ENCODE results near the gene MDM2.

Gene MDM2

DNA sequence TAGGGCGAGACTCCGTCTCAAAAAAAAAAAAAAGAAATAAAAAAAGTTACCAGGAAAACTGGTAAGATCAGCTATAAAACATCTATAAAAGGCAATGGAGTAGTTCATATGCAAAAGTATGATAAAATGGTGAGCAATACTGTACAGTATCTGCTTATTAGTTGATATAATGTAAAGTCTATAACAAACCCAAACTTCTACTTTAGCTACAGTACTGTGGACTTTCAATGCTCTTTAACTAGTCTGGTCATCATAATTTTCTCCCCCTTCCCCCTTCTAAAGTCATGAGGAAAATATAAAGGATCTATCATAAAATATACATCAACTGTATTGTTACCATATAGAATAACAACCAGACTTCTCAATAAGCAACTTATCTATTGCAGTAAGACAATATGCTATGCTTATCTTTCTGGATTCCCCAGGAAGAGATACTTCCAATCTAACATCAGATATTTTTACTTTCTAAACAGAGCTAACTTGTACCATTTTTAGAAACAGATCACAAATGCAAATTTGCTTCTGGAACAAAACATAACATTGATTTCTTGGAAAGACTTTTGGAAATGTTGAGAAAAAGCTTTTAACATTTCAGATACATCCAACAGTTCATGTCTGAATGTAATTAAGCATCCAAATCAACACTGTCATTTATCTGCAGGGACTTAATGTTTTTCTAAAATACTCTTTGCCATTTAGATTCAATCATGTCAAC is 43.8 kb downstream of the MDM2 start:
- no peak for DNase-seq (ENCODE audit: low read depth in 3 of 3)

DNA sequence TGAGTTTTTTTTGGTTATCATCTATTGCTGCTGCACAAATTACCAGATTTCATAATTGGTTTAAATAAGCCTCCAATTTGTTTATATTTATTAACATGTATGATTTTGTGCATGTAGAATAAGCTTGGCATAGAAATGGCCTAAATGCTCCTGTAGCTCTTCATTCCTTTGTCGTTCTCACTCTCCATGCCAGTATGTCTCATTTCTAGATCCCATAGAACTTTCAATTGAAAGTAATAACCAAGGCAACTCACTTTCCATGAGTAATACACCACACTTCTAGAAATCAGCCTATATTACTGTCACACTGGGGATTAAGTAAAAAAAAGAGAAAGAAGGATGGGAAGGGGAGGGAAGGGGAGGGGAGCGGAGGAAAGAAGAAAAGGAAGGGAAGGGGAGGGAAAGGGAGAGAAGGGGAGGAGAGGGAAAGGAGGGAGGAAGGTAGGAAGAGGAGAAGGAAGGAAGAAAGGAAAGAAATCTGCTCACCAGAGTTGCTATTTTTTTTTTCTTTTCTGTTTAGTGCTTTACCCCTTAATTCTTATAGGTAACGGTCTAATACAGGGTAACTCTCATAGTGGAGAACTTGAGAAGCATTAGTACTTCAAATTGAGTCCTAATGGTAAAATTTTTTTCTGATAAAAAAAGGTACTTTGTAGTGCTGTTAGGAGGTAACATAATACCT is 45.6 kb downstream of the MDM2 start:
- DNase-seq (ENCODE audit: low read depth in 3 of 3), result no peak

DNA sequence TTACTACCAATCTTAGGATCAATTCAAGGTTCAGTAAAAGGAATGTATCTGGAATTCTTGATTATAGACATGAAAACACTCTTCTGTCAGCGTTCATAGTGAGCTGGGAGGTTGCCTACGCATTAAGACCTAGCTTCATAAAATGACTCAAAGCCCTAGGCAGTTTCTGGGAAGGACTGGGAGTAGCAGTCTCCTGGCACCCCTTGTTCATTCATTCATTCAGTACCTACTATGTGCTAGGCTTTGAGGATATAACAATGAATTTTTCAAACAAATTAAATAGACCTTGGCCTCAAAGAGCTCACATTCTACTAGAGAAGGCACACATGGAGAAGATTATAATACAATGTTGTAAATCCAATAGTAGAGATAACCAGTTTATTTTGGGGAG is 46.1 kb downstream of the MDM2 start:
- DNase-seq (ENCODE audit: low read depth in 3 of 3), result no peak

DNA sequence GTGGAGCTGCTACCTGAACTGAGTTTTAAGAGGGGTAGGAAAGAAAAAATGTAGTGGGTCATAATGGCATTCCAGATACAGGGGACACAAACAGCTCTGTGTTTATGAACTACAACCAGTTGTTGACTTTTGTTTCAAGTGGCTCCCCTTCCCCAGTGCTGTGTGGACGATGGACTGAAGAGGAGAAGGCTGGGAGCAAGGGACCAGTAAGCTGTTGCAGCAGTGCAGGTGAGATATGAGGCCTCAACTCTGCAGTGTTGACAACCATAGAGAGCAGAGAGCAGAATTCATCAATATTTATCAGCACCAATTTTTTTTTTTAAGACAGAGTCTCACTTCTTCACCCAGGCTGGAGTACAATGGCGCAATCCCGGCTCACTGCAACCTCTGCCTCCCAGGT is 46.6 kb downstream of the MDM2 start:
- DNase-seq (ENCODE audit: low read depth in 3 of 3), result no peak

DNA sequence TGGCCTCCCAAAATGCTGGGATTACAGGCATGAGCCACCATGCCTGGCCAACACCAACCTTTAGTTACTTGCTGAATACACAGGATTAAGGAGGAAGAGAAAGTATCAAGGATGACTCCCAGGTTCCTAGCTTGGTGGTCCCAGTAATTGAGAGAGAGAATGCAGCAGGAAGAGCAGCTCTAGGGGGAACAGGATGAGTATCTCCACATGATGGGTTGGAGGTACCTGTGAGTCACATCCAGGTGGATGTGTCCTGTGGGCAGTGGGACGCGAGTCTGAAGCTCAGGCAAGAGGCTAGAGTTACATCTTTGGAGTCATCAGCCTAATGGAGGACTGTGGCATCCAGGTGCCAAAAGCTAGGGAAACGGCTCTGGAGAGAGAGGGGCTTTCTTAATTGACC is 47.1 kb downstream of the MDM2 start:
- DNase-seq (ENCODE audit: low read depth in 3 of 3), result no peak

DNA sequence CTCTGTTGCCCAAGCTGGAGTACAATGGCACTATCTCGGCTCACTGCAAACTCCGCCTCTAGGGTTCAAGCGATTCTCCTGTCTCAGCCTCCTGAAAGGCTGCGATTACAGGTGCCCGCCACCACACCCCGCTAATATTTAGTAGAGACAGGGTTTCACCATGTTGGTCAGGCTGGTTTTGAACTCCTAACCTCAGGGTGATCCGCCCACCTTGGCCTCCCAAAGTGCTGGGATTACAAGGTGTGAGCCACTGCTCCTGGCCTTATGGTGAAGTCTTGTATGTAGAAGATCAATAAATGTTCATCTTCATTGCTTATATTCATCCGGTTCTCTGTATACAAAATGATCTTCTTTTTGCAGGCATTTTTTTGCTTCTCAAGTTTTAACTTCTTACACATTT is 47.8 kb downstream of the MDM2 start:
- no peak for DNase-seq (ENCODE audit: low read depth in 3 of 3)

DNA sequence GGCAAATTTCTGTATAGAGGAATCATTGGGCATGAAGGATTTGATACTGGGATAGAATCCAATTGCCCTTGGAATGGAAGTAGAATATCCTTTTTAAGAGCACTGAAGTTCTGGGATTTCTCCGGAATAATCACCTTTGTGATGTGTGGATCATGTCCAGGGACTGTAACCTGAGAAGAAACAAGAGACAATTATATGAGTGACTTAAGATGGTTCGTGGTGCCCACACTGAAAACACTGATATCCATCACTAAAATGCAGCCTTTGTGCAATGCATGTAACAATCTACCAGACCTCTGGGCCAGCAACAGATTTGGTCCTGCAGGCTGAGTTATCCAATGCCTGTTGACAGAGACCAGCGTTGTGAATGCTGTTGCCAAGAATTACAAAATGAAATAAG is 48.5 kb downstream of the MDM2 start:
- DNase-seq (ENCODE audit: low read depth in 3 of 3), result no peak

DNA sequence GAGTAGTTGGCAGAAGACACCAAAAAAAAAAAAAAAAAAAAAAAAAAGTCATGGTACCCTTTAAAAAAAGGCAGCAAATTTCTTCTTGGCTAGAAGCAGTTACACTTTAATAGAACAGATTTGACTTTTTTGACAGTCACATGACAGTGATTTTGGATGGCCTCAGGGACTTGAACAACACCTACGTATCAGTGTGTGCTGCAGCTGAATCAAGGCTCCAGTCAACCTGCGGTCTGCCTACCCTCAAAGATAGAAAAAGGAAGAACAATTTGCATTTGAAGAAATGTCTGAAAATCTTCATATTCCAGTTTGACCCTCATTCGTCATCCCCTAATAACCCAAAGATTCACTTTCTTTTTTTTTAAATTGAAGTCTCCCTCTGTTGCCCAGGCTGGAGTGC is 53.9 kb downstream of the MDM2 start:
- no peak for DNase-seq (ENCODE audit: low read depth in 3 of 3)

DNA sequence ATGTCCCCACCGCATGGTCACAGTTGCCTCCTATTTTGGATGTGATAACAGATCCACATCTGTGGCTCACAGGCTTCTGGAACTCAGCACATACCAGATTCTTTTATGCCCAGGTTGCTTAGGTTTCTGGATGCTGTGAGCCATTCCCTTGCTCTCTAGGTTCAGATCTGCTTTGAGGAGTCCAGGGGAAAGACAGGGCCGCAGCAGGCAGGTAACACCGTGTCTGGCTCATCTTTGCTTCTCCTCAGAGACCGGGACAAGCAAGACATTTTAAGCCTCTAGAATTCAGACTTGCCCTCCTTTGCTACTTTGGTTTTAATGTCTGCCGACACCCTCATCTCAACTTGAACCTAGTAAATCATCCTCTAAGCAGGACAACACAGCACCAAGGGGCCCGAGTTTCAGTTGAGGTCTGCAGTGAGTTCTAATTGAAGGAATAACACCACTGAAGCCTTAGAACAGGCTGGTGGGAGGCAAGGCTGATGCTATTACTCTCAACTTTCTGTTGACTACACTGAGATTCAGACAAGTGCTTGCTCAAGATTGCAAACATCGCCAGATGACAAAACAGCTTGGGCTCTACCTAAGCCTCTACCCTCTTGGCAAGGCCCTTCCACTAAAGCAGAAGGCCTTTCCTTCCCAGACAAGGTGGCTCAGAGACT is 55.3 kb downstream of the MDM2 start:
- DNase-seq (ENCODE audit: low read depth in 3 of 3), result no peak

DNA sequence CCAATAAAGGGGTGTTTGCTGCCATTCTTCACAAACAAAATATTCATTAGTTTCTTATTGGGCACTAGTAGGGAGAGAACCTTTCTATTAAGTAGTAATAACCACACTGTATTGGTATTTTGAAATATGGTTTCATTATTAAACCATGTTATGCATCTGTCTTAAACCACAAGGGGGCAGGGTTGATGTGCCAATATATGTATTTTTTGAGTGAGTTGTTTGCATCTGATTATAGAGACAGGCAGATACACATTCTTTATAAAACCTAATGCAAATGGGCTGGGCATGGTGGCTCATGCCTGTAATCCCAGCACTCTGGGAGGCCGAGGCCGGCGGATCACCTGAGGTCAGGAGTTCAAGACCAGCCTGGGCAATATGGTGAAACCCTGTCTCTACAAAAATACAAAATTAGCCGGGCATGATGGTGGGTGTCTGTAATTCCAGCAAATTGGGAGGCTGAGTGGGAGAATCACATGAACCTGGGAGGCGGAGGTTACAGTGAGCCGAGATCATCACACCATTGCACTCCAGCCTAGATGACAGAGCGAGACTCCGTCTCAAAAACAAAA is 56.0 kb downstream of the MDM2 start:
- DNase-seq (ENCODE audit: low read depth in 3 of 3), result peak in 1 of 3 experiments; percentile 15

DNA sequence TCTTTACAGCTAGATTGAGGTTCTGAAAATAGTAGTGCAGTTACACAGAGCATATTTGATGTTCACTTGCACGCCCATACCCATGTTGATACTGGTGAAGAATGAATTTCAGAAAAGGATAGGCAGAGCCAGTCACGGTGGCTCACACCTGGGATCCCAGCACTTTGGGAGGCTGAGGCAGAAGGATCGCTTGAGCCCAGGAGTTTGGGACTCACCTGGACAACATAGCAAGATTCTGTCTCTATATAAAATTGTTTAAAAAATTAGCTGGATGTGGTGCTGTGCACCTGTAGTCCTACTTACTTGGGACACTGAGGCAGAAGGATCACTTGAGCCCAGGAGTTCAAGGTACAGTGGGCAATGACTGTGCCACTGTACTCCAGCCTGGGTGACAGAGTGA is 56.6 kb downstream of the MDM2 start:
- DNase-seq (ENCODE audit: low read depth in 3 of 3), result no peak

DNA sequence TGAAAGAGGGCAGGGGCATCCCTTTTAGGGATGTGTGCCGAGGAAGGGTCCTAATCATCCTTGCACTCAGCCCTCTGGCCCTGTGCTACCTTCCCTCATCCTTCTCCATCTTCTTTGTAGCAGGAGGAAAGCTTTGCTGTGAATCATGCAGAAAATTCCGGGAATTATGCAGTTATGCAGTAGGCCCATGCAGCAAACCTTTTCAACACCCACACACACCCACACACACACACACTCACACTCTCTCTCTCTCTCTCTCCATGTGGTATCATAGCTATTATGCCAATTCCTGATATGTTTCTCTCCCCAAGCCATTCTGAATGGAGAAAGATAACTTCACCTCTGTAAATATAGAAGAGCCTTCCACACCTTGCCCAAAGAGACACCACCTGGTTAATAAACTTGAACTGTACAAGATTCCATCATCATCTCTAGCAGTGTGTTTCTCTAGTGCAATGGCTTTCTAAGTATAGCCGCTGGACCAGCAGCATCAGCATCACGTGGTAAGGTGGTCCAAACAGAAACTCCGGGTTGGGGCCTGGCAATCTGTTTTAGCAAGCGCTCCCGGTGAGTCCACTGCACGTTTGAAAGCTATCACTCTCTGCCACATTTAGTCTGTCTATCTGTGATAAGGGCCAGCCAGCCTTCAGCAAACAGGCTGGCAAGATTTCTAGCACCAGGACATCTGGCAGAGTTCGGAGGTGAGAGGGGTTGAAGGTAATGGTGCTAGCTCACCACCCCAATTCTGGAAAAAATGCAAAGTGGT is 57.6 kb downstream of the MDM2 start:
- no peak for DNase-seq (ENCODE audit: low read depth in 3 of 3)

DNA sequence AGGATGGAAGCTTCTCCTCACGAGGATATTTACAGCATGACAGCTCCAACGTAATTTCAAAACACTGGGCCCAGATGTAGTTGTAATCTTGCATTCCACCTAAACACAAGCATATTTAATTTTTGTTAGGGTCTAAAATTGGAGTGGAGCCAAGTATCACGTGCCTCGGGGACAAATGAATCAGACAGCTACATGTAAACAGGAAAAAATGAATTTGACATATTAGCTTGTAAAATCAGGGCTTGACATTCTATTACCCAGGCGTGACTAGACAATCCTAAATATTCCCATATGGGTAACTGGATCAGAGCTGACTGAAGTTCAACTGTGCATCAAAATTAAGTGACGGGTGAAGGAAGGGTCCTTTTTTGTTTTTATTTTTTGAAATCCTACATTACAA is 59.0 kb downstream of the MDM2 start:
- DNase-seq (ENCODE audit: low read depth in 3 of 3), result no peak

DNA sequence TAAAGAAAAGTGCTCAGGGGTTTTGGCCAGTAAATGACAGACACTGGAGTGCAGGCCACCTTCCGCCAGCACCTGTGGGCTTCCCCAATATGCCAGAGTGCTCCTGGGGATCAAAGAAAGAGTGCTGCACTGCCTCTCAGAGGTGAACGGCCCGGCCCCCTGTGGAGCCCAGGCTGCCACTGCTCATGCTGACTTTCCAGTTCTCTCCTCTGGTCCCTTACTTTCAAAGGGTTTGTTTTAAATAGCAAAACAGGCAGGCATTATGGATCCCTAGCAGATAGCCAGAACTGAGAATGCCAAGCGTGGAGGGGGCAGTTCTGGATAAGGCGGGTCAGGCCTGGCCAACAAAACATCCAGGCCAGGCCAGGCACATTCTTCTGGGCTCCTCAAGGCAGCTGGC is 59.6 kb downstream of the MDM2 start:
- no peak for DNase-seq (ENCODE audit: low read depth in 3 of 3)

DNA sequence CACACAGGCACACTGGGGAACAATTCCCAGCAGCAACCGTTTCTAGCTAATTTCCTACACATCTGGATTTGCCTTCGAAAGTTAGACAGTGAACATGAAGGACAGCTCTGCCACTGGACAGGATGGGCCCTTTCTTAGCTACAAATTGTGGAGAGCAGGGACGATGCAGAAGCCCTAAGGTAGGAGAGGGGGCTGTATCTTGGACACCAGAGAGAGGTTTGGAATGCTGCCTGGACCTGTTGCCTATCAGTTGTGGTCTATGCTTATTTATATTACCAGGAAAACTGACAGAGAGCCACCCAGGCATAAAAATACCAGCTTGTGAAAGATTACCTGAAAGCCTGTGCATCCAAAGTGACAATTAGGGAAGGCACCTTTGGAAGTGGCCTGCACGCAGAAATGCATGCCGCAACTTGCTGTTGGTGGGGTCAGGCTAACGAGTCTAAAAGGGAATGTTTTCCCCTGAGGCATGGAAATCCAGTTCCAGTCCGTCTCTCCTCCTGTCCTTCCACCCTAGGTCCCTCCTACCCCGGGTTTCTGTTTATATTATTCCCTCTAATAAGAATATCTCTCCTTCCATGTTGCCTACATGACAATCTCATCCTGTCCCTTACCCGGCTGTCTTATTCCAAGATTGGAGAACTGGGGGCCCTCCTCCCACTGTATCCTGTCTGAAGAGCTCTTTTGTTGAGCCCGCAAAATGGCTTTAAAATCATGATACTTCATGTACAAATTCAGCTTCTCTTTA is 60.2 kb downstream of the MDM2 start:
- DNase-seq (ENCODE audit: low read depth in 3 of 3), result no peak

DNA sequence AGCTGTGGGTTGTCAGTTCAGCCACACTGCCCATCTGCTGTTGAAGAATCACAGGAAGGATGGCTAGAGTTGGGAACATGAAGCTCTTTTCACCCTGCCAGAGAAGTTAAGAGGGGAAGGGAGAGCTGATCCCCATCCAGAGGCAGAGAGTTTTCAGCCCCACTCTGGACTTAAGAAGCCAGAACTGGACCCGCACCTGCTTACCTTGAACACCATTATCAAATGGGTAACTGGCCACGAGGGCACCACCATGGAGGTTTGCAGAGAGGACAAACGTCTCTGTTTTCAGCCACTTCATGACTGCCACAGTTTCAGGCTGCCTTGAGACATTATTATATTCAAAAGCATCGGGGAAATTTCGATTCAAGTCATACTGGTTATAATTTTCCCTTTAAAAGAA is 62.0 kb downstream of the MDM2 start:
- no peak for DNase-seq (ENCODE audit: low read depth in 3 of 3)

DNA sequence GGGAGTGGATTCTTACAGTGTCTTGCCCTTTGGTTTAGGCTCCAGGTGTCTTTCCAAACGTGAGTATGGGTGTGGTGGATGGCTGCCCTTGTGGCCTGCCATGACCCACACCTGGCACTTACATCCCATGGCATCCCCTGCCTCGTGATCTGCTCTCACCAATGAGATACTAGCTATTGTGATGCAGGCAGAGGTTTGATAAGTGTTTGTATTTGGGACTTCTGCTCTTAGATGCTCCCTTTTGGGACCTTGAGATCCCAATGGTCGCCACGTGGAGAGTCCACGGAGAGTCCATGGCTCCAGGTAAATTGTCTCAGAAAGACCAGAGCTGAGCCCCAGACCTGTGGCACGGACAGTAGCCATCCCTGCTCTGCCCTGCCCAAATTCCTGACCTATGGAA is 62.5 kb downstream of the MDM2 start:
- no peak for DNase-seq (ENCODE audit: low read depth in 3 of 3)

DNA sequence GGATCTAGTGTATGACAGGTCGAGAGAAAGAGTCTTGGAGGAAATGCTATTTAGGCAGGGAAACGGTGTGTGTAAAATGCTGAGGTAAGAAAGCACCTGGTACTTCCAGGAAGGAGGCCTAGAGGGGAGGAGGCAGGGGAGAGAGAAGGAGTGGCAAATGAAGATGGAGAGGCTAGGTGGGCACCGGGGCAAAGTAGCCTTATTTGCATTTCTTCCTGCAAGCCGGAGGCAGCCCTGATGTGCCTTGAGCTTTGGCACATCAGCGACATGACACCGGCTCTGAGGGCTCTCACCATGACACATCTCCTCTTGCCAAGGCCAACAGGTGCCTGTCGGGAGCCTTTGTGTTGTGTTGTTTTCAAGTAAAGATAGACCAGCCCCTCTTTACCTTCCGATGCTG is 63.4 kb downstream of the MDM2 start:
- no peak for DNase-seq (ENCODE audit: low read depth in 3 of 3)

DNA sequence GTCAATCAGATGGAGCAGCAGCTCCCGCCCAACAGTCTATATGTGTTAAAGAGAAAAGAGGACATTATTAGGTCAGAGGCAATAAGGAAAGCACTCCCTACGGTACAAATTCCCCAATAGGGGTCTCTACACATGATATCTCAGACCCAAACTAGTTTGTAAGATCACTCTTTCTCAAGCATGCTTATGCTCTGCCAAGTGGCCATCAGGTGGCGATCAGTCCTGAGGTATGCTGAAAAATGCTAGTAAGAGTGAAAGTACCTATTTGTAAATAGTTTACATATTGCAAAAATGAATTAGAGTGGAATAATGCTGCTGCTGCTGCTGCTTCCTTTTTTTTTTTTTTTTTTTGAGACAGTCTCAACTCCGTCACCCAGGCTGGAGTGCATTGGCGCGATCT is 63.9 kb downstream of the MDM2 start:
- DNase-seq (ENCODE audit: low read depth in 3 of 3), result no peak

DNA sequence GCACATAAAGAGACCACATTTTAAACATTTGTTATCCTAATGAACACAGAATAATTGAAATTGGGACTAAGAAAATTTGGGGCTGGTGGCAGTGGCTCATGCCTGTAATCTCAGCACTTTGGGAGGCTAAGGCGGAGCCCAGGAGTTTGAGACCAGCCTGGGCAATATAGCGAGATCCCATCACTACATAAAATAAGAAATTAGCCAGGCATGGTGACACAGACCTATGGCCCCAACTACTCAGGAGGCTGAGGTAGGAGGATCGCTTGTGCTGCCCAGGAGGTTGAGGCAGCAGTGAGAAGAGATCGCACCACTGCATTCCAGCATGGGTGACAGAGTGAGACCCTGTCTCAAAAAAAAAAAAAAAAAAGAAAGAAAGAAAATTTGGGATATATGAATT is 65.3 kb downstream of the MDM2 start:
- no peak for DNase-seq (ENCODE audit: low read depth in 3 of 3)

DNA sequence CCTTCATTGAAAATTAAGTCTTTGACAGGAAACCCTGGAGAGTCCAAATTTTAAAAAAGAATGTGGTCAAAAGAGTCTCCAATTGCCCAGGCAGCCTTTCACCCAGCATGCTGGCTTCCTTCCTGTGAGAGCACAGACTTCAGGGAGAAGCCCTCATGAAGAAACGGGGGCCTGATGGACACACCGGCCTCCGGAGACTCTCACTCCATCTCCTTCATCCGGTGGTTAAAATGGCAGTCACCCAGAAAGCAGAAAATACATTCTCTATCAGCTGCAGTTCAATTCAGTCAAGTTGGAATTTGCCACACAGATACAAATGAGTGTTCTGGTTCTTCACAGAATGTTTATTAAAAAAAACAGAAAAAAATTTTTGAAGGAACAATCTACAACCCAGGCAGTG is 68.5 kb downstream of the MDM2 start:
- DNase-seq (ENCODE audit: low read depth in 3 of 3), result no peak

DNA sequence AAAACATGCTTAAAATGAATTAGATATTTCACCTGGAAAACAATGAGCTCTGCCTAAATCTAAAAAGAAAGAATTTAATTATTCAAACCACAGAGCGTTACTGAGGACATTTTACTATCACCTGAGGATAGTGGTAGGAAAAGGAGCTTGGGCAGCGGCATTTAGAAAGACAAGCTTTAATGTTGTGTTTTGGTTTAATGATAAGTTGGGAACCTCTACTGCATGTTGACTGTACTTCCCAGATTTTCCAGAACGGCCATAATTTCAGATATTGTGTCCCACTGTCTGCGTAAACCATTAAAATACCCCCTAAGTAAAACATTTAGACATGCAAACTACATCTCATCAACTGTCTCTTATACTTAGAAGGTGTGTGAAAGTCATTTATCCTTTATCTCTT is 69.6 kb downstream of the MDM2 start:
- no peak for DNase-seq (ENCODE audit: low read depth in 3 of 3)

Measured in stimulated activated CD4-positive, alpha-beta T cell treated with anti-CD3 and anti-CD28 coated beads, TNF-alpha, amount 100 ng/mL, for 24 hours (primary cell).